Large intestine (tissue), 3 donors: ENCODE measurements around the gene KRTAP4-6. TPM values are rescaled to one million over a fixed set of nuclear protein-coding genes. Genes with fewer than 3 reads are reported as not detected.
"Not testable (repeated sequence)": the region's sequence is repeated elsewhere in the genome, so short reads cannot be mapped to it uniquely, and the experiment has no call there.

Source experiments
- DNase-seq, 2 donors: peaks; one replicate each; pipeline versions ENCODE4 v3.0.0 to v3.0.0-alpha.2; 2013
- H3K27ac ChIP-seq: one replicate; pipeline ENCODE4 v1.5.1; 2013; ENCODE audit warnings: low read length
- H3K27me3 ChIP-seq: 2 replicates; pipeline ENCODE4 v1.6.1; 2013; ENCODE audit warnings: low read length; ENCODE audit not compliant: control insufficient read depth, insufficient read depth
- H3K36me3 ChIP-seq: 2 replicates; pipeline ENCODE4 v1.6.1; 2013; ENCODE audit warnings: low read length; ENCODE audit not compliant: control insufficient read depth, insufficient read depth
- H3K4me1 ChIP-seq: one replicate; pipeline ENCODE4 v1.6.1; 2013; ENCODE audit warnings: low read length; ENCODE audit not compliant: control insufficient read depth, insufficient read depth
- H3K4me3 ChIP-seq: one replicate; pipeline ENCODE4 v1.5.1; 2013; ENCODE audit warnings: low read length
- H3K9me3 ChIP-seq: one replicate; pipeline ENCODE4 v1.6.1; 2013; ENCODE audit warnings: mild to moderate bottlenecking, low read depth, low read length, moderate library complexity; ENCODE audit not compliant: control insufficient read depth
- WGBS: methylation state at CpG from one replicate; pipeline ENCODE4 v1.1.5; 2013; ENCODE audit warnings: low lambda C conversion rate; ENCODE audit not compliant: insufficient coverage; 5-methylcytosine and 5-hydroxymethylcytosine counted together
- polyA plus RNA-seq: library from polyadenylated mRNA; unstranded; fragments of 120-200 nt; gene quantifications from one replicate; pipeline ENCODE4 v1.2.1, GENCODE V29; 2013

KRTAP4-6 gene
- polyA plus RNA-seq, 1 donor: not detected

DNA sequence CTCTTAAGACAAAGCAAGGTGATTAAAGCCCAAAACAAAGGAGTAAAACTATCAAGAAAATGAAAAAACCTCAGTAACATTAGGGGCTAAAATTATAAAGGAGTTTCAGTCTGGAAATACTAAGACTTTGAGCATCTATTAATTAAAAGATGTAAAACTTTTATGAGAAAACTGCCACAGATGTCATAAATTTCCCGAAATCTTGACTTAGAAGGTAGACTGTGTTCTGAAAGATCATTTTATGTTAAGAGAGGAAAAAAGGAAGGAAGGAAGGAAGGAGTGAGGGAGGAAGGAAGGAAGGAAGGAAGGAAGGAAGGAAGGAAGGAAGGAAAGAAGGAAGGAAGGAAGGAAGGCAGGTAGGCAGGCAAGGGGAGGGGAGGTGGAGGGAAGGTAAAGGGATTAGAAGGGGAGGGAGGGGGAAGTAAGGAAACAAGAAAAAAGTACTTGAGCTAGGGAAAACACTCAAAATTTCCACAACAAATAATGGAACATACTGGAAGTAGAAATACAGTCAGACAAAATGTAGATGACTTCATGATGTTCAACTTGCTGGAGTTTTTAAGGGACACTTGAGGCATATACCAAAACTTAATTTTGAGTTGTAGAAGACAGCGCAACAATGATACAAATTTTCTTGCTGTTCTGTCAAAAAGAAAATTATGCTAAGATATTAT, 7.3 kb upstream of the KRTAP4-6 start:
- Histone ChIP-seq H3K27ac (no peak overlapping the region), H3K36me3 (no peaks in the 10 kb centered on the region), H3K27me3 (peaks cover 3% of the 10 kb centered on the region), H3K4me1 (no peaks in the 10 kb centered on the region), H3K4me3 (no peak overlapping the region), H3K9me3 (peaks cover 10% of the 10 kb centered on the region)
- 95% methylated on average over 2 of the region's 2 CpGs for WGBS
- no peak for DNase-seq

DNA sequence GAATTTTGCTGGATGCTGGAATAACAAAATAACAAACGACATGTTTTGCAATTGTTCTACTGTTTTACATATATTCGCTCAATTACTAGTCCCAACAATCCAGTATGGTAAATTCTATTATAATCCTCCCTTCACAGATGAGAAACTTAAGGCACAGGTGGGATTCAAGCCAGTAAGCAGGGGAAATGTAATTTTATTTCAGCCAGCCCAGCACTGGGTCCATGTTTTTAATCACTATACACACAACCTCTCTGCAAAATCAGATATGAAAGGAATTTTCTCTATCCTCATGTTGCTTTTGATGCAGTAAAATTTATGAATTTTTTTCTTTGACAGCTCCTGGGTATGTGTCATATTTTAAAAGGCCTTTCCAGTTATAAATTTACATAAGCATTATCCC, 4.9 kb upstream of the KRTAP4-6 start:
- Histone ChIP-seq H3K9me3 (peaks cover 11% of the 10 kb centered on the region), H3K4me3 (no peak overlapping the region), H3K4me1 (no peaks in the 10 kb centered on the region), H3K27me3 (peaks cover 3% of the 10 kb centered on the region), H3K27ac (no peak overlapping the region), H3K36me3 (no peaks in the 10 kb centered on the region)
- DNase-seq: no peak
- 80% methylated on average over 2 of the region's 2 CpGs for WGBS

DNA sequence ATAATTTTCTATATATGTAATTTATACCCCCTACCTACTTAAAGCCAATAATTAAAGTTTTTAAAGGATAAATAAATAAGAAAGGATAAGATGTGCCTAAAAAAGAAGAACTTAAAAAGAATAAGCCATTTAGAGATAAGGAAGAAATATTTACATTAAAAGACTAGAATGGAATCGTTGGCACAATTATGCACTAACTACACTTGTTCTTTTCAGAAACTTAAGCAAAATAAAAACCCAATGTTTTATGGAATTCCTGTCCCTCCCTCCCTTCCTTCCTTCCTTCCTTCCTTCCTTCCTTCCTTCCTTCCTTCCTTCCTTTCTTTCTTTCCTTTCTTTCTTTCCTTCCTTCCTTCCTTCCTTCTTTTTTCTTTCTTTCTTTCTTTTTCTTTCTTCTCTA, 4.5 kb upstream of the KRTAP4-6 start:
- no peak for DNase-seq
- H3K9me3 ChIP-seq: peaks cover 16% of the 10 kb centered on the region
- H3K4me1 ChIP-seq: no peaks in the 10 kb centered on the region
- H3K27me3 ChIP-seq: peaks cover 3% of the 10 kb centered on the region
- no peak overlapping the region for H3K27ac ChIP-seq
- no peak overlapping the region for H3K4me3 ChIP-seq
- WGBS: 100% methylated on average over 1 of the region's 1 CpG
- no peaks in the 10 kb centered on the region for H3K36me3 ChIP-seq

DNA sequence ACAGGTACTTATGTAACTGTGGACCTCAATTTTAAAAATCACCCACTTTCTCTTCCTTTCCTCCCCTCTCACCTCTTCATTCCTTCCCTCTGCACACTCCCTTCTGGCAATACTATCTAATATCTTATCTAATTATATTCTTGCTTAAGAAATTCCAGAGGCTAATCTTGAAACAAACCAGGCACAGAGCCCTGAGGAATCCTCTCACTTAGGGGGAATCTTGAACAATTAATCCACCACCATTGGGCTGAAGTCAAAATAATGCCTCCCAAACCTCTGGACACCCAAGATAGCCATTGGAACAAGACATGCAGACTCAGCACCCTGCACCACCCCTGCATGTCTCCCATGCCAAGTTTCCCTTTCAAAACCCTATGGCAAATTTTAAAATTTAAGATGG, 1.0 kb upstream of the KRTAP4-6 start:
- Histone ChIP-seq H3K27ac (no peak overlapping the region), H3K4me1 (no peaks in the 10 kb centered on the region), H3K9me3 (peaks cover 18% of the 10 kb centered on the region), H3K36me3 (no peaks in the 10 kb centered on the region), H3K4me3 (no peak overlapping the region), H3K27me3 (no peaks in the 10 kb centered on the region)
- no peak for DNase-seq

DNA sequence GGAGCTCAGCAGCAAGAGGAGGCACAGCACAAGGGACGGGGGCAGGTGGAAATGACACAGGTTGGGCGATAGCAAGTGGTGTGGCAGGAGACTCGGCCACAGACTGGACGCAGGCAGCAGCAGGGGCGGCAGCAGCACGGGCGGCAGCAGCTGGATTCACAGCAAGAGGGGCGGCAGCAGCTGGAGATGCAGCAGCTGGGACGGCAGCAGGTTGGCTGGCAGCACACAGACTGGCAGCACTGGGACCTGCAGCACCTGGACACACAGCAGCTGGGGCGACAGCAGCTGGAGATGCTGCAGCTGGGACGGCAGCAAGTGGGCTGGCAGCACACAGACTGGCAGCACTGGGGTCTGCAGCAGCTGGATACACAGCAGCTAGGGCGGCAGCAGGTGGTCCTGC, 479 bp downstream of the KRTAP4-6 start:
- H3K27me3 ChIP-seq, H3K27ac ChIP-seq, H3K4me3 ChIP-seq, DNase-seq, H3K36me3 ChIP-seq, H3K4me1 ChIP-seq: not testable (repeated sequence)
- WGBS: no CpG with 5 or more reads among the region's 12 CpGs
- H3K9me3 ChIP-seq: peaks cover 17% of the 10 kb centered on the region

DNA sequence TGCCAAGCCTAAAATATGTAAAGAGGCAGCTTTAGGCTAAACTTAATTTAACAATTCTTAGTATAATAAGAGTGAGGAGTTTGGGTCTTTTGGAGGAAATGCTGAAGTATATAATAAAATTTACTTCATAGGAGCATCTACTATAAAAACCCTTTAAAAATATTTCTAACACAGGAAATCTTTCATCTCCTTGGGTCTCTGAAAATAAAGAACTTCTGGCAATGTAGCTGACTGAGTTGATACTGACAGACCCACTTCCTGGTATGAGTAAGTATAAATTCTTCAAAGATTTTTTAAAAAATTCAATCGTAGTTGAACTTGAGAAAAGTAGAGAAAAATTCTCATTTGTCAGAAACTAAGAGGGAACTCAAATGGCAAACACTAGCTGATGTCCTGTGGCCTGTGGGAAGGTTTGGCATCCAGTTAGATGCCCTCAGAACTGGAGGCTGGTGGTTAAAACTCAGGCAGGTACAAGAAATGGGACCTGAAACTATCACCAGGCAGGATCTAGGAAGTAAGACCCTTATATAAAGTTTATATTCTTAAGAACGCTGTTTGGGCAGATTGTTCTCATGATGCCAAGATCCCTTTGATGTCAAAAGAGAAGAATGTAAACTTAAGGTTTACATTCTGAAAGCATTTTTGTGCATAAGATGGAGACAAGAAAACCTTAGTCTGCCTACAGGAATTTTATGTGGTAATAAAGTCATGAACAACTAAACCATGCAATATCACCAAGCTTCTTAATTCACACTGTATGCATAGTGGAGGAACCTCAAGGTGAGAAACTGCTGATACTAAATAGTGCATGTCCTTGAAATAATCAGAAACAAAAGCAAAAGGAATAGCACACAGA, 6.2 kb downstream of the KRTAP4-6 start:
- Histone ChIP-seq H3K4me1 (no peaks in the 10 kb centered on the region), H3K27me3 (no peaks in the 10 kb centered on the region), H3K4me3 (no peak overlapping the region), H3K27ac (no peak overlapping the region), H3K36me3 (no peaks in the 10 kb centered on the region), H3K9me3 (no peaks in the 10 kb centered on the region)
- DNase-seq: no peak
- WGBS: 100% methylated on average over 1 of the region's 2 CpGs

DNA sequence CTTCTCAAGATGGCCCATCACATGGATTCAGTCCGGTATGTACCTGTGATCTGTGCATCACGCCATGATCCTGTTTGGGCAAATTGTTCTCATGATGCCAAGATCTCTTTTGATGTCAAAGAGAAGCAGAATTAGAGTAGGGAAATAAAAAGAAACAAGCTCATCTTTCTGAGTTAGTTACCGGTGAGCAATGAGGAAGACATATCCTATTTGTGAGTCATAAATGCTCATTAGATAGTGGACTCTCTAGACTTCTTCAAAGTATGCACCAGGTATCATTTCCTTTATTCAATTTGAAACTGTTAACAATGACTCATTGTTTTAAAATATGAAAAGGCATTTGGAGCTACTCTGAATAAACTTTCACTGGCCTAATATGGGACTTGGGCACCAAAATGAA, 8.4 kb downstream of the KRTAP4-6 start:
- DNase-seq: no peak
- Histone ChIP-seq H3K27me3 (no peaks in the 10 kb centered on the region), H3K4me1 (no peaks in the 10 kb centered on the region), H3K27ac (no peak overlapping the region), H3K4me3 (no peak overlapping the region), H3K36me3 (no peaks in the 10 kb centered on the region), H3K9me3 (no peaks in the 10 kb centered on the region)
- WGBS: 100% methylated on average over 1 of the region's 3 CpGs

DNA sequence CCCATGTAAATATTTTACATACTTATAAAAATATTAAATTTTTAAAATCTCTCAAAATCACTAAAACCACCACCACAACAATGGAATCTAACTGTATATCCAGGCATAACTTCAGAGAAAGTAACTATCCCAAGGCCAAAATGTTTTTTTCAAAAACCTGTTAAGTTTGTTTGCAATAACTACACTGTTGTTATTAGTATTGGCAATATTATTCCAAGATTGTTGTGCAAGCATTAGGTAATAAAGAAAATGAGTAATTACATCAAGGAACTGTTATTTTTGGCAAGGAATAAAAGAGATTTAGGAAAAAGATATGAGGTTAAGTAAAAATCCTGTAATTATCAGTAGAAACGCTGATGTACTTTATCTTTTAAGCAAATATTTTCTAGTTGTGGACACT, 13.0 kb downstream of the KRTAP4-6 start:
- DNase-seq: no peak
- Histone ChIP-seq H3K4me3 (no peak overlapping the region), H3K27me3 (no peaks in the 10 kb centered on the region), H3K4me1 (no peaks in the 10 kb centered on the region), H3K27ac (no peak overlapping the region), H3K36me3 (no peaks in the 10 kb centered on the region), H3K9me3 (no peaks in the 10 kb centered on the region)
- 83% methylated on average over 1 of the region's 1 CpG for WGBS

DNA sequence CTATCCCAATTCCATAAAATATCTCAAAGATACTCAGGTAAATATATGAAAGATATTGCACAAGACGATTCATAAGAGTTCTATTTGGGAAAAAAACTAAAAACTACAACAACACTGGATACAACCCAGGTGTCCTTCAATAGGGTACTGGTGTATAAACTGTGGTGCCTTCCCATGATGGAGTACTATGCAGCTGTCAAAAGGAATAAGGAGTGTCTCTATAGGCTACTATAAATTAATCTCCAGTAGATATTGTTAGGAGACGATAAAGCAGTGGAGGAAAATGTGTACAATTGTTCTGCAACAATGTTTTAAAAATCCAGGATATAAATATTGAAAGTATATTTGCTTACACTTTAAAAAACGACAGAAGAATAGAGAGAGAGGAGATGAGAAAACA, 13.9 kb downstream of the KRTAP4-6 start:
- H3K36me3 ChIP-seq: no peaks in the 10 kb centered on the region
- H3K27me3 ChIP-seq: no peaks in the 10 kb centered on the region
- no peak overlapping the region for H3K4me3 ChIP-seq
- WGBS: 97% methylated on average over 3 of the region's 3 CpGs
- H3K4me1 ChIP-seq: no peaks in the 10 kb centered on the region
- H3K27ac ChIP-seq: no peak overlapping the region
- H3K9me3 ChIP-seq: no peaks in the 10 kb centered on the region
- no peak for DNase-seq

DNA sequence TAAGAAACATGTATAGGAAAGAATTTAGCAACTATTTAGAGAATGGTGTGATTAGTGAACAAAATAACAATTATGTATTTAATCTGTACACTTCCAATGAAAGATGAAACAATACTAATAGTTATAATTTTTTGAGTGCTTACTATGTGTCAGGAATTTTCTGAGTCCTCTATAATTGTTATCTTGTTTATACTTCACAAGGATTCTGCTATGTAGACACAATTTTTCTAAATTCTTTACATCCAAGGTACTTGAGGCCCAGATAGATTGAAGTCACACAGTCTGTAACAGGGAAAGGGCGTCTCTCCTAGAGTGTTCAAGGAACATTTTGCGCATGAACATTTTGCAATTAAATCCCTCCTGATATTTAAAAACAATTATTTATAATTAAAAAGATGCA, 15.3 kb downstream of the KRTAP4-6 start:
- Histone ChIP-seq H3K27me3 (no peaks in the 10 kb centered on the region), H3K4me1 (no peaks in the 10 kb centered on the region), H3K9me3 (no peaks in the 10 kb centered on the region), H3K4me3 (no peak overlapping the region), H3K36me3 (no peaks in the 10 kb centered on the region), H3K27ac (no peak overlapping the region)
- WGBS: no CpG with 5 or more reads among the region's 2 CpGs
- no peak for DNase-seq

DNA sequence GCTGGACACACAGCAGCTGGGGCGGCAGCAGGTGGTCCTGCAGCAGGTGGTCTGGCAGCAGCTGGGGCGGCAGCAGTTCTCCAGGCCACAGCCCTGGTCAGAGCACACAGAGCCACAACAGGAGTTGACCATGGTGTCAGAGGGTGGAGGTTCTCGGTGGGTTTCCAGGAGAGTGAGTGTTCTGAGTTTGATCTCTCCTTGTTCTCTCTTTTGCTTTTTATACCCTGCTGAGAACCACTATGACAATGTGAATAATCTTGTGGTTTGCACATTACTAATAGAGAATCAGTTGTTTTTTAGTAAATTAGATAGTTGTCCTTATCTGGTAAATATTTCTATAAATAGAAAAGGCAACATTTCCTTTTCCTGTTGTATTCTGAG, 16.4 kb downstream of the KRTAP4-6 start, which contains the start of gene KRTAP4-12:
TSS of gene KRTAP4-12 (minus strand) at position 192 of the 381 bp plus-strand sequence. CDS start at position 132, 60 bp downstream.
- H3K27me3 ChIP-seq, H3K4me3 ChIP-seq, H3K36me3 ChIP-seq, H3K4me1 ChIP-seq, H3K9me3 ChIP-seq, DNase-seq, H3K27ac ChIP-seq: not testable (repeated sequence)
- no CpG with 5 or more reads among the region's 3 CpGs for WGBS
